Endothelial cell of umbilical vein (primary cell): Measurements from ENCODE around the gene ISY1. TPM values are rescaled to one million over a fixed set of nuclear protein-coding genes. Genes with fewer than 3 reads are reported as not detected.

Experiments used
- BruUV-seq: library from RNA; stranded (reverse); fragments of 400-500 nt; replicated peaks from 2 replicates; lab custom pipeline; 2021; lab: Mats Ljungman, UMichigan
- CTCF ChIA-PET: fragments of 300-600, 350-600 bp; sonication (Branson Sonifier 250); formaldehyde crosslinking; loops from one replicate; lab custom pipeline; 2021; ENCODE audit warnings: antibody characterized with exemption, inconsistent platforms; lab: Charles Lee
- POLR2A ChIA-PET: fragments of 300-600, 350-600 bp; sonication (Branson Sonifier 250); formaldehyde crosslinking; loops from one replicate; lab custom pipeline; 2021; ENCODE audit warnings: antibody characterized with exemption, inconsistent platforms; lab: Charles Lee
- DNase-seq: peaks from one replicate; pipeline ENCODE4 v3.0.0-alpha.2; 2011; ENCODE audit warnings: low read depth, low spot score
- FAIRE-seq: peaks from 2 replicates; lab custom pipeline; 2011; peaks lifted over from hg19 to GRCh38; lab: Jason Lieb, UNC
- H2AFZ ChIP-seq: 2 replicates; pipeline ENCODE4 v1.6.0; 2012; ENCODE audit warnings: low read depth, low read length, control low read depth, inconsistent platforms
- H3K27ac ChIP-seq: 2 replicates; pipeline ENCODE4 v1.5.1; 2011; ENCODE audit warnings: low read depth, mild to moderate bottlenecking, control low read depth, low read length, moderate library complexity; ENCODE audit not compliant: insufficient read depth
- H3K27me3 ChIP-seq, 2 experiments: 2 replicates each; pipeline versions ENCODE4 v1.6.0 to v1.6.1; 2011; ENCODE audit warnings: low read length in 2 of 2, mixed read lengths in 1 of 2; ENCODE audit not compliant: control insufficient read depth in 2 of 2, insufficient read depth in 2 of 2
- H3K36me3 ChIP-seq, 2 experiments: 2 replicates in 1 of 2; 3 replicates in 1 of 2; pipeline ENCODE4 v1.5.1; 2011; ENCODE audit warnings: low read length in 2 of 2, mild to moderate bottlenecking in 1 of 2, moderate library complexity in 1 of 2; ENCODE audit not compliant: control insufficient read depth in 2 of 2, insufficient read depth in 2 of 2; ENCODE audit errors: extremely low read depth in 1 of 2
- H3K4me1 ChIP-seq: 3 replicates; pipeline ENCODE4 v1.5.1; 2011; ENCODE audit warnings: mild to moderate bottlenecking, low read length; ENCODE audit not compliant: control insufficient read depth, insufficient read depth; ENCODE audit errors: extremely low read depth
- H3K4me2 ChIP-seq: 2 replicates; pipeline ENCODE4 v1.6.1; 2011; ENCODE audit warnings: low read length, control low read depth, mixed read lengths; ENCODE audit not compliant: insufficient read depth
- H3K4me3 ChIP-seq, 3 experiments: fragments of 200-600 bp in 1 of 3; sonication (generic), shearing (Covaris generic) in 1 of 3; replicated peaks in 1 of 3; 2 replicates each; pipeline ENCODE4 v1.5.1; 2011 to 2016; ENCODE audit warnings: control low read depth in 3 of 3, low read length in 3 of 3, mild to moderate bottlenecking in 2 of 3, inconsistent platforms in 1 of 3, low read depth in 1 of 3, moderate library complexity in 1 of 3; ENCODE audit not compliant: insufficient read depth in 1 of 3
- H3K79me2 ChIP-seq: 2 replicates; pipeline ENCODE4 v1.6.0; 2012; ENCODE audit warnings: low read length, inconsistent platforms; ENCODE audit not compliant: control insufficient read depth, insufficient read depth
- H3K9ac ChIP-seq: replicated peaks from 2 replicates; pipeline ENCODE3; 2011; ENCODE audit warnings: low read length, control low read depth; ENCODE audit not compliant: insufficient read depth; ENCODE audit errors: extremely low read depth
- H3K9me1 ChIP-seq: replicated peaks from 3 replicates; pipeline ENCODE4 v1.6.0; 2011; ENCODE audit warnings: mild to moderate bottlenecking, low read length; ENCODE audit not compliant: control insufficient read depth, insufficient read depth; ENCODE audit errors: extremely low read depth
- H3K9me3 ChIP-seq: replicated peaks from 2 replicates; pipeline ENCODE4 v1.5.1; 2012; ENCODE audit warnings: low read length, inconsistent platforms; ENCODE audit not compliant: control insufficient read depth, insufficient read depth
- H4K20me1 ChIP-seq: replicated peaks from 2 replicates; pipeline ENCODE3; 2011; ENCODE audit warnings: mild to moderate bottlenecking, low read length; ENCODE audit not compliant: control insufficient read depth, insufficient read depth; ENCODE audit errors: extremely low read depth
- CTCF ChIP-seq, 2 donors: IDR thresholded peaks; 1 replicate in 1 of 2; 2 replicates in 1 of 2; pipeline ENCODE4 v1.5.1; 2011; ENCODE audit warnings: low read length in 2 of 2, mild to moderate bottlenecking in 2 of 2, moderate library complexity in 2 of 2, control low read depth in 1 of 2, inconsistent platforms in 1 of 2, low read depth in 1 of 2; ENCODE audit not compliant: insufficient read depth in 1 of 2; ENCODE audit errors: extremely low read depth in 1 of 2
- EZH2 ChIP-seq: IDR thresholded peaks from 2 replicates; pipeline ENCODE4 v1.6.1; 2012; ENCODE audit warnings: borderline replicate concordance, low read depth, mild to moderate bottlenecking, moderate library complexity, low read length, inconsistent platforms; ENCODE audit not compliant: severe bottlenecking
- FOS ChIP-seq: IDR thresholded peaks from 2 replicates; pipeline ENCODE4 v1.6.1; 2011; ENCODE audit warnings: mild to moderate bottlenecking, low read length, moderate library complexity, borderline replicate concordance; ENCODE audit not compliant: insufficient read depth
- GATA2 ChIP-seq: IDR thresholded peaks from 2 replicates; pipeline ENCODE4 v1.7.0; 2011; ENCODE audit warnings: low read depth, mild to moderate bottlenecking, moderate library complexity, mixed read lengths, low read length; ENCODE audit not compliant: insufficient read length, insufficient read depth
- JUN ChIP-seq: IDR thresholded peaks from 2 replicates; pipeline ENCODE4 v1.6.1; 2011; ENCODE audit warnings: borderline replicate concordance, low read depth; ENCODE audit not compliant: insufficient read length, insufficient read depth
- MAX ChIP-seq: IDR thresholded peaks from 2 replicates; pipeline ENCODE4 v1.6.1; 2011; ENCODE audit not compliant: insufficient read depth, insufficient read length
- MYC ChIP-seq: IDR thresholded peaks from one replicate; pipeline ENCODE4 v1.6.1; 2011; ENCODE audit warnings: mild to moderate bottlenecking, low read depth, low read length
- POLR2A ChIP-seq: IDR thresholded peaks from 2 replicates; pipeline ENCODE4 v1.6.1; 2012; ENCODE audit warnings: low read depth, mild to moderate bottlenecking, control low read depth, low read length
- POLR2AphosphoS5 ChIP-seq: IDR thresholded peaks from 2 replicates; pipeline ENCODE4 v1.6.1; 2012; ENCODE audit warnings: low read depth, mild to moderate bottlenecking, control low read depth, low read length, moderate library complexity; ENCODE audit not compliant: insufficient read depth
- dilution Hi-C: fragments of 300-500 bp; cut with MboI; formaldehyde crosslinking; loops from one replicate; pipeline ENCODE4 v1.15.0; 2019; ENCODE audit warnings: low sequenced_read_pairs; ENCODE audit not compliant: extremely low pct_ligation_motif_present
- intact Hi-C: fragments of 100-400 bp; cut with micrococcal nuclease; formaldehyde crosslinking; loops from one replicate; pipeline ENCODE4 v1.10.0; 2022
- polyA plus RNA-seq, 4 experiments: library from polyadenylated mRNA; depleted of rRNA in 3 of 4; stranded (reverse) in 3 of 4; unstranded in 1 of 4; fragments of >200 nt; gene quantifications; 2 replicates each; pipeline versions ENCODE4 v1.2.1 to v1.2.3, GENCODE V29; 2011 to 2012; ENCODE audit warnings: missing spikeins in 1 of 4
- total RNA-seq: library from RNA; stranded (reverse); gene quantifications from 2 replicates; pipeline ENCODE4 v1.2.3, GENCODE V29; 2021

Gene ISY1
- total and polyA plus RNA-seq, 2 donors (not counting 3 experiments of a cell fraction or from before 2014, with no cell fraction given) = 50.7 to 59.4 TPM

- BruUV-seq = no TSS peak
- Histone ChIP-seq H3K9ac (no peak overlapping the region), H3K9me1 (no peaks in the 10 kb centered on the region), H3K4me3 (no peak overlapping the region), H3K27ac (no peak overlapping the region), H3K27me3 (no peaks in the 10 kb centered on the region), H3K36me3 (peaks cover 3 to 4% of the 10 kb centered on the region in 2 experiments), H3K4me1 (peaks cover 17% of the 10 kb centered on the region), H2AFZ (no peak overlapping the region), H3K9me3 (no peaks in the 10 kb centered on the region), H4K20me1 (no peaks in the 10 kb centered on the region), H3K79me2 (peaks cover 14% of the 10 kb centered on the region), H3K4me2 (no peak overlapping the region)
- no peak for TF ChIP-seq POLR2A
- no peak for TF ChIP-seq GATA2
- TF ChIP-seq JUN = no peak
- no peak for TF ChIP-seq MAX
- TF ChIP-seq FOS = no peak
- no peak for TF ChIP-seq POLR2AphosphoS5
- no peak for TF ChIP-seq EZH2
- no peak for TF ChIP-seq CTCF (IDR thresholded peaks at IDR 0.05; ENCODE audit: extremely low read depth in 1 of 2, insufficient read depth in 1 of 2, low read depth in 1 of 2, low read length in 2 of 2)
- TF ChIP-seq MYC = no peak
- FAIRE-seq = no peak
- dilution Hi-C loops = loop anchor here (25.0 kb wide), 1 partner anchor 211 kb away; no protein-coding TSS in a partner anchor
- intact Hi-C loops = no loop called here
- no peak for DNase-seq
- CTCF ChIA-PET = interaction anchor here (0.8 to 2.8 kb wide), 6 partner anchors 11 to 153 kb away, joined by 3 to 21 read pairs (median 6); no protein-coding TSS in a partner anchor
- POLR2A ChIA-PET = no interaction called here
These were observed 37.4 kb downstream of the ISY1 start for GRCh38 chr3:129123314-129124060.
